A673 (cell line): Measurements from ENCODE around the gene ABCG5. TPM values are rescaled to one million over a fixed set of nuclear protein-coding genes. Genes with fewer than 3 reads are reported as not detected.

Experiments
- BruUV-seq: library from RNA; stranded (reverse); fragments of 400-500 nt; replicated peaks from 2 replicates; lab custom pipeline; 2021; lab: Mats Ljungman, UMichigan
- CTCF ChIA-PET: fragments of 300-600 bp; sonication (Branson Sonifier 250); formaldehyde crosslinking; loops from one replicate; lab custom pipeline; 2022; ENCODE audit warnings: antibody characterized with exemption; lab: Charles Lee
- POLR2A ChIA-PET: fragments of 300-600 bp; sonication (Branson Sonifier 250); formaldehyde crosslinking; loops from one replicate; lab custom pipeline; 2022; ENCODE audit warnings: antibody characterized with exemption; ENCODE audit not compliant: low non-redundant PET; lab: Charles Lee
- DNase-seq: peaks from one replicate; pipeline ENCODE4 v3.0.0-alpha.2; 2015; ENCODE audit warnings: low spot score
- H3K27ac ChIP-seq: fragments of 200-600 bp; sonication (generic); 2 replicates; pipeline ENCODE4 v1.5.1; 2016; ENCODE audit warnings: mixed run types, low read depth, mild to moderate bottlenecking, mixed read lengths, antibody characterized with exemption, low read length; ENCODE audit not compliant: poor library complexity, severe bottlenecking
- H3K27me3 ChIP-seq: fragments of 200-600 bp; sonication (generic); replicated peaks from 2 replicates; pipeline ENCODE4 v1.6.1; 2017; ENCODE audit warnings: mixed run types, low read depth, mild to moderate bottlenecking, mixed read lengths, antibody characterized with exemption, low read length; ENCODE audit not compliant: insufficient read depth, poor library complexity
- H3K36me3 ChIP-seq: fragments of 200-600 bp; sonication (generic); 2 replicates; pipeline ENCODE4 v1.6.1; 2016; ENCODE audit warnings: mixed run types, mild to moderate bottlenecking, mixed read lengths, antibody characterized with exemption, low read length; ENCODE audit not compliant: insufficient read depth, poor library complexity, severe bottlenecking
- H3K4me1 ChIP-seq: fragments of 200-600 bp; sonication (generic); 2 replicates; pipeline ENCODE4 v1.6.1; 2017; ENCODE audit warnings: mixed run types, mild to moderate bottlenecking, mixed read lengths, antibody characterized with exemption, low read length; ENCODE audit not compliant: insufficient read depth, poor library complexity, severe bottlenecking
- H3K4me3 ChIP-seq: fragments of 200-600 bp; sonication (generic); 2 replicates; pipeline ENCODE4 v1.5.1; 2016; ENCODE audit warnings: low read depth, mixed run types, mild to moderate bottlenecking, mixed read lengths, low read length; ENCODE audit not compliant: poor library complexity, severe bottlenecking
- H3K9me3 ChIP-seq: fragments of 200-600 bp; sonication (generic); 2 replicates; pipeline ENCODE4 v1.6.1; 2016; ENCODE audit warnings: mixed run types, low read depth, mild to moderate bottlenecking, mixed read lengths, antibody characterized with exemption, low read length; ENCODE audit not compliant: poor library complexity, severe bottlenecking
- EZH2 ChIP-seq: fragments of 200-600 bp; sonication (generic); IDR thresholded peaks from 2 replicates; pipeline ENCODE4 v1.6.1; 2017; ENCODE audit warnings: borderline replicate concordance, low read depth, mild to moderate bottlenecking, mixed read lengths, antibody characterized with exemption, low read length; ENCODE audit not compliant: poor library complexity, severe bottlenecking
- intact Hi-C: fragments of 100-400 bp; cut with micrococcal nuclease; formaldehyde crosslinking; loops from one replicate; pipeline ENCODE4 v1.10.0; 2022; ENCODE audit not compliant: unreplicated experiment
- total RNA-seq: library from RNA; stranded (reverse); gene quantifications from 2 replicates; pipeline ENCODE4 v1.2.3, GENCODE V29; 2021
- TF ChIP-seq, protein P1 (sequence below): fragments of 300-800, 200-600 bp; sonication (generic); conservative IDR thresholded peaks from 2 replicates; pipeline ENCODE4 v1.5.1; 2017; ENCODE audit warnings: low read depth, mild to moderate bottlenecking, antibody characterized with exemption, low read length, moderate library complexity, mixed read lengths

ABCG5 gene
- total RNA-seq, 1 experiment from 2014 or later: not detected

DNA sequence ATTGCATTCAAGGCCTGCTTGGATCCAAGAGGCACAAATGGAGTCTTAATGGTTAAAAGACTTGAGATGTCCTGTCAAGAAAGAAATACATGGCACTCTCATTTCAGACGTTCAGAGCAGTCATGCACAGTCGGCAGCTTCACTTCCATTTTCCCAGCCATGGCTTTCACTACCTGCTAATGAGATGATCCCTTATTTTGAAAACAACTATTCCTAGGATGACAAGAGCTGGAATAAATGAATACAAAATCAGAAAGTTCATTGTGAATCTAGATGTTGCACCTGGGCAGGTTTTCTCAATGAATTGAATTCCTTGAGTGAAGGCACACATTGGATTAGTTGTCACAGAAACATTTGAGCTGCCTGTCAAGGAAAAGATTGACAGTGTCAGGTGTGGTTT lies 25.7 kb downstream of the ABCG5 start:
- H3K4me3 ChIP-seq: no peak overlapping the region
- POLR2A ChIA-PET: no interaction called here
- H3K9me3 ChIP-seq: no peaks in the 10 kb centered on the region

DNA sequence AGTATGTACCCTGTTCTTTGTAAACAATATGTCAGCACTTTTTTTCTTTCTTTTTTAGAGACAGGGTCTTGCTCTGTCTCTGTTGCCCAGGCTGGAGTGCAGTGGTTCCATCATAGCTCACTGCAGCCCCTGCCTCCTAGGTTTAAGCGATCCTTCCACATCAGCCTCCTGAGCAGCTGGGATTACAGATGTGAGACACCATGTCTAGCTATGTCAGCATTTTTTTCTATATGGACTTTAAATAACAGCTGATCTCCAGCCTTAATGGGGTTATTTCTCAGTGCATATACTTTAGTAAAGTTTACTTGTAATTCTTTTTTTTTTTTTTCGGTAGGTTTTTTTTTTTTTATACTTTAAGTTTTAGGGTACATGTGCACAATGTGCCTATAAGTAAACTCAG lies 26.6 kb downstream of the ABCG5 start:
- intact Hi-C loops: no loop called here
- H3K36me3 ChIP-seq: no peaks in the 10 kb centered on the region
- no peaks in the 10 kb centered on the region for H3K9me3 ChIP-seq
- BruUV-seq: no TSS peak
- no peaks in the 10 kb centered on the region for H3K27me3 ChIP-seq
- no peaks in the 10 kb centered on the region for H3K4me1 ChIP-seq
- DNase-seq: no peak
- TF ChIP-seq EZH2: no peak
- TF ChIP-seq, protein P1, sequence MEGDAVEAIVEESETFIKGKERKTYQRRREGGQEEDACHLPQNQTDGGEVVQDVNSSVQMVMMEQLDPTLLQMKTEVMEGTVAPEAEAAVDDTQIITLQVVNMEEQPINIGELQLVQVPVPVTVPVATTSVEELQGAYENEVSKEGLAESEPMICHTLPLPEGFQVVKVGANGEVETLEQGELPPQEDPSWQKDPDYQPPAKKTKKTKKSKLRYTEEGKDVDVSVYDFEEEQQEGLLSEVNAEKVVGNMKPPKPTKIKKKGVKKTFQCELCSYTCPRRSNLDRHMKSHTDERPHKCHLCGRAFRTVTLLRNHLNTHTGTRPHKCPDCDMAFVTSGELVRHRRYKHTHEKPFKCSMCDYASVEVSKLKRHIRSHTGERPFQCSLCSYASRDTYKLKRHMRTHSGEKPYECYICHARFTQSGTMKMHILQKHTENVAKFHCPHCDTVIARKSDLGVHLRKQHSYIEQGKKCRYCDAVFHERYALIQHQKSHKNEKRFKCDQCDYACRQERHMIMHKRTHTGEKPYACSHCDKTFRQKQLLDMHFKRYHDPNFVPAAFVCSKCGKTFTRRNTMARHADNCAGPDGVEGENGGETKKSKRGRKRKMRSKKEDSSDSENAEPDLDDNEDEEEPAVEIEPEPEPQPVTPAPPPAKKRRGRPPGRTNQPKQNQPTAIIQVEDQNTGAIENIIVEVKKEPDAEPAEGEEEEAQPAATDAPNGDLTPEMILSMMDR: no peak
- ChIA-PET CTCF (no interaction called here), POLR2A (no interaction called here)
- H3K4me3 ChIP-seq: no peak overlapping the region
- no peak overlapping the region for H3K27ac ChIP-seq

More for the DNA sequence above, 25.7 kb downstream of the ABCG5 start:
- Histone ChIP-seq H3K36me3 (no peaks in the 10 kb centered on the region), H3K4me1 (no peaks in the 10 kb centered on the region), H3K27ac (no peak overlapping the region), H3K27me3 (no peaks in the 10 kb centered on the region)
- no peak for DNase-seq
- TF ChIP-seq EZH2: no peak
- TF ChIP-seq, protein P1: no peak
- intact Hi-C loops: no loop called here
- no TSS peak for BruUV-seq
- CTCF ChIA-PET: no interaction called here

- Histone ChIP-seq H3K9me3 (no peaks in the 10 kb centered on the region), H3K27ac (no peak overlapping the region), H3K36me3 (no peaks in the 10 kb centered on the region), H3K4me1 (no peaks in the 10 kb centered on the region), H3K27me3 (no peaks in the 10 kb centered on the region), H3K4me3 (no peak overlapping the region)
- no TSS peak for BruUV-seq
- ChIA-PET POLR2A (no interaction called here), CTCF (no interaction called here)
- DNase-seq: no peak
- intact Hi-C loops: no loop called here
- no peak for TF ChIP-seq EZH2
- TF ChIP-seq, protein P1: no peak
These were observed 27.8 kb downstream of the ABCG5 start for GRCh38 chr2:43810888-43811287.
